OCI-LY1 (cell line): ENCODE results near the gene HSPA12A.

ENCODE experiments used
- EZH2 ChIP-seq: fragments of 200-600 bp; sonication (generic), shearing (Covaris generic); IDR thresholded peaks from 2 replicates; pipeline ENCODE4 v1.8.0; 2017; ENCODE audit warnings: borderline replicate concordance, mixed run types, mild to moderate bottlenecking, antibody characterized with exemption, low read length, moderate library complexity, mixed read lengths
- TF ChIP-seq, protein P1 (sequence below): fragments of 200-600 bp; sonication (generic), shearing (Covaris generic); IDR thresholded peaks from 2 replicates; pipeline ENCODE4 v1.5.1; 2017; ENCODE audit warnings: mild to moderate bottlenecking, antibody characterized with exemption, low read length, moderate library complexity, mixed read lengths

DNA sequence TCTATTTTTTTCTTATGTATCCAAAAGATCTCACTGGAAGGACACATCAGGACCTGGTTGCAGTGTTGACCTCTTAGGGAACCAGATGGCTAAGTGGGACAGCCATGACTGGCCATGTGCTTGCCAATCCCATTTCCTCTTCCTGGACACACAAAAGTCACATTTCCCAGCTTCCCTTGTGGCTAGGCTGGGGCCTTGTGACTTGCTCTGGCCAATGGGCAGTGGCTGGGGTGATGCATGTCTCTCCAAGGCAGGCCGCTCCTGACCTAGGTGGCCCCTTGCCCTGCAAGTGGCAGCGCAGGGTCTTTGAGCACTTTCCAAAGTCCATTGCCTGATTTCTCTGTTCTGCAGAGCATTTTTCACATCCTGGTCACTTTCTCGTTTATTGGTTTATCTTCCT lies 41.7 kb upstream of the HSPA12A start:
- TF ChIP-seq, protein P1, sequence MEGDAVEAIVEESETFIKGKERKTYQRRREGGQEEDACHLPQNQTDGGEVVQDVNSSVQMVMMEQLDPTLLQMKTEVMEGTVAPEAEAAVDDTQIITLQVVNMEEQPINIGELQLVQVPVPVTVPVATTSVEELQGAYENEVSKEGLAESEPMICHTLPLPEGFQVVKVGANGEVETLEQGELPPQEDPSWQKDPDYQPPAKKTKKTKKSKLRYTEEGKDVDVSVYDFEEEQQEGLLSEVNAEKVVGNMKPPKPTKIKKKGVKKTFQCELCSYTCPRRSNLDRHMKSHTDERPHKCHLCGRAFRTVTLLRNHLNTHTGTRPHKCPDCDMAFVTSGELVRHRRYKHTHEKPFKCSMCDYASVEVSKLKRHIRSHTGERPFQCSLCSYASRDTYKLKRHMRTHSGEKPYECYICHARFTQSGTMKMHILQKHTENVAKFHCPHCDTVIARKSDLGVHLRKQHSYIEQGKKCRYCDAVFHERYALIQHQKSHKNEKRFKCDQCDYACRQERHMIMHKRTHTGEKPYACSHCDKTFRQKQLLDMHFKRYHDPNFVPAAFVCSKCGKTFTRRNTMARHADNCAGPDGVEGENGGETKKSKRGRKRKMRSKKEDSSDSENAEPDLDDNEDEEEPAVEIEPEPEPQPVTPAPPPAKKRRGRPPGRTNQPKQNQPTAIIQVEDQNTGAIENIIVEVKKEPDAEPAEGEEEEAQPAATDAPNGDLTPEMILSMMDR: no peak
- TF ChIP-seq EZH2: no peak
